G401 (cell line): Measurements from ENCODE around the gene OR8B3. TPM values are rescaled to one million over a fixed set of nuclear protein-coding genes. Genes with fewer than 3 reads are reported as not detected.
"Not testable (repeated sequence)": the region's sequence is repeated elsewhere in the genome, so short reads cannot be mapped to it uniquely, and the experiment has no call there.

Source experiments
- DNase-seq: peaks from one replicate; pipeline ENCODE4 v3.0.0-alpha.2; 2015; ENCODE audit warnings: low spot score
- in situ Hi-C: cut with HindIII; loops from 2 replicates; pipeline ENCODE4 v1.10.0; 2016; ENCODE audit warnings: low sequenced_read_pairs, mixed read lengths
- total RNA-seq: library from RNA; depleted of rRNA; stranded (reverse); fragments of >200 nt; shearing (Covaris generic); gene quantifications from 2 replicates; pipeline ENCODE4 v1.2.3, GENCODE V29; 2014; rRNA removed

The OR8B3 gene
- total RNA-seq, 1 experiment from 2014 or later, result not detected

- DNase-seq, in situ Hi-C loops: not testable (repeated sequence)
These were observed 16.0 kb downstream of the OR8B3 start for GRCh38 chr11:124382857-124383256.

- in situ Hi-C loops, result no loop called here
These were observed 18.2 kb downstream of the OR8B3 start for GRCh38 chr11:124380585-124380984.

GRCh38 chr11:124376280-124376679, 22.5 kb downstream of the OR8B3 start:
- no peak for DNase-seq
- in situ Hi-C loops, result no loop called here

More at GRCh38 chr11:124380585-124380984, 18.2 kb downstream of the OR8B3 start:
- no peak for DNase-seq

- in situ Hi-C loops, result no loop called here
- DNase-seq, result no peak
These were observed 39.3 kb downstream of the OR8B3 start for GRCh38 chr11:124359566-124359965.

GRCh38 chr11:124346311-124346955, 52.4 kb downstream of the OR8B3 start:
- in situ Hi-C loops, result no loop called here
- no peak for DNase-seq

Other genes starting within 250 kb of the OR8B3 start
- gene OR10D3, start 215.7 kb downstream of the OR8B3 start, total RNA-seq, result not detected in 2 replicates
- gene OR8G1, start 157.9 kb downstream of the OR8B3 start, total RNA-seq, result not detected in 2 replicates
- gene OR8G5, start 142.6 kb downstream of the OR8B3 start, total RNA-seq, result not detected in 2 replicates
- gene OR8D1, start 85.1 kb downstream of the OR8B3 start, total RNA-seq, result not detected in 2 replicates
- not detected in 2 replicates for gene OR8D2, start 78.8 kb downstream of the OR8B3 start, total RNA-seq
- not detected in 2 replicates for gene OR8B2, start 14.5 kb downstream of the OR8B3 start, total RNA-seq
- gene OR8B4, start 25.8 kb upstream of the OR8B3 start, total RNA-seq, result not detected in 2 replicates
- not detected in 2 replicates for gene OR8B8, start 46.7 kb upstream of the OR8B3 start, total RNA-seq
- gene OR8B12, start 144.6 kb upstream of the OR8B3 start, total RNA-seq, result not detected in 2 replicates
- gene OR8A1, start 171.0 kb upstream of the OR8B3 start, total RNA-seq, result not detected in 2 replicates
- not detected in 2 replicates for gene PANX3, start 212.4 kb upstream of the OR8B3 start, total RNA-seq
- 8.7 and 13.0 TPM in 2 replicates for gene TBRG1, start 223.8 kb upstream of the OR8B3 start, total RNA-seq